ENCODE data around the gene ZSWIM7. TPM values are rescaled to one million over a fixed set of nuclear protein-coding genes. Genes with fewer than 3 reads are reported as not detected.

ZSWIM7 gene, protein sequence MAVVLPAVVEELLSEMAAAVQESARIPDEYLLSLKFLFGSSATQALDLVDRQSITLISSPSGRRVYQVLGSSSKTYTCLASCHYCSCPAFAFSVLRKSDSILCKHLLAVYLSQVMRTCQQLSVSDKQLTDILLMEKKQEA
- total RNA-seq (2021) (41.1 to 41.7 TPM (median 41.3 TPM) in 3 replicates), Bru-seq, nascent RNA (percentile 74 among the genes with signal in this experiment)
- long read RNA-seq, experiment 1, transcript ZSWIM7-205 (6 exons, 703 nt) = major isoform, 17 of 68 reads
- long read RNA-seq, experiment 1, transcript ZSWIM7-206 (6 exons, 671 nt) = minor isoform, 5 of 68 reads
- long read RNA-seq, experiment 1, transcript ZSWIM7-201 (5 exons, 2,008 nt) = minor isoform, 11 of 68 reads
- long read RNA-seq, experiment 1, partial matches to known transcripts = 4 of 68 reads
- long read RNA-seq, experiment 1, other reads (novel, unspliced or antisense) = 14 of 68 reads
- long read RNA-seq, experiment 2, transcript ZSWIM7-205 (6 exons, 703 nt) = major isoform, 7 of 56 reads
- long read RNA-seq, experiment 2, transcript ZSWIM7-201 (5 exons, 2,008 nt) = minor isoform, 5 of 56 reads
- long read RNA-seq, experiment 2, partial matches to known transcripts = 13 of 56 reads
- long read RNA-seq, experiment 2, other reads (novel, unspliced or antisense) = 29 of 56 reads
- long read RNA-seq, experiment 3, transcript ZSWIM7-201 (5 exons, 2,008 nt) = major isoform, 19 of 50 reads
- long read RNA-seq, experiment 3, transcript ZSWIM7-212 (5 exons, 879 nt) = minor isoform, 7 of 50 reads
- long read RNA-seq, experiment 3, partial matches to known transcripts = 0 of 50 reads
- long read RNA-seq, experiment 3, other reads (novel, unspliced or antisense) = 16 of 50 reads

DNA sequence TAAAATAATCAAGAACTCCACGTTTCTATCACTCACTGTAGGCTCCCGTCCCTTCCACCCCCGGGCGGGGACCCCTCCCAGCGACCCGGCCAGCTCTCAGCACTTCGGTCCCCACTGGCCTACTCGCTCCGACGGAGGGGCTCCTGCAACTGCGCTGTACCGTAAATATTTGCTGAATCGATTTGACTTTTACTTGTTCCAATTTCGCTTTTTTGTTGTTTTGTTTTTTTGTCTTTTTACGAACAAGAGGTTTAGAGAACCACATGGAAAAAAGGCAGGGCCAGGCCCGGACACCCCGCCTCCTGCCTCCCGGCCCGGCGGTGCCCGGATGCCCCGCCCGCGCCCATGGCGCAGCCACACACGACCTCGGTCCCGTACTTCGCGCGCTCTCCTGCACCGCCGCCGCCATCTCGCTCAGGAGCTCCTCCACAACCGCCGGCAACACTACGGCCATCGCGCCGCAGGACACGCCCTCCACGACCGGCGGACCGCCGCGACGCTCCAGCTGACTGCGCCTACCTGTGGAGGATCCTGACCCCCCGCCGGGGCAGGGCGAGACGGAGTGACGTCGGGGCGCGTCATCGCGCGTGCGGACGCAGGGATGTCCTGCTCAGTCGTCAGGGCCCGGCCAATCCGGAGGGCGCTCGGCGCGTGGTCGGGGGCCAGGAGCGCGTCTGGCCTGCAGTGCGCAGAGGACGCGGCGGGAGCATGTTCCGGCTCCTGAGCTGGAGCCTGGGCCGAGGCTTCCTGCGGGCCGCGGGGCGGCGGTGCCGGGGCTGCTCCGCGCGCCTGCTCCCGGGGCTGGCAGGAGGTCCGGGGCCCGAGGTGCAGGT, at the start of gene ZSWIM7, which contains the start of gene TTC19:
Gene ZSWIM7 (minus strand): TSS at position 564 of the 833 bp plus-strand sequence. CDS start 110 bp downstream, at position 454.
Gene TTC19 (plus strand): TSS at position 684 of the 833 bp plus-strand sequence. CDS start 25 bp downstream, at position 709.
- Mint-ChIP-seq H3K27ac (peak within 1 kb of the TSS; percentile 97), H3K4me3 (peak within 1 kb of the TSS; percentile 95), H3K4me1 (peaks cover 17% of the 10 kb centered on the region), H3K36me3 (peaks cover 38% of the 10 kb centered on the region), H3K9me3 (peaks cover 10% of the 10 kb centered on the region), H3K27me3 (ENCODE audit: low read depth) (no peaks in the 10 kb centered on the region)
- DNase-seq (ENCODE audit: low spot score) = peak; percentile 98
- ChIA-PET CTCF (interaction anchor here (0.7 to 4.7 kb wide), 5 partner anchors 29 to 751 kb away, joined by 3 to 47 read pairs (median 4); partner anchors contain the start of gene ADORA2B), POLR2A (interaction anchor here (0.5 to 1.0 kb wide), 4 partner anchors 33 to 205 kb away, joined by 3 to 6 read pairs (median 3); partner anchors contain the start of gene ADORA2B)
- peak; percentile 94 for ATAC-seq
- TF ChIP-seq SMAD4 (CRISPR knock-in tag; IDR thresholded peaks at IDR 0.05) (no peak), ZNF121 (CRISPR knock-in tag; IDR thresholded peaks at IDR 0.05) (no peak), MYBL2 (CRISPR knock-in tag; IDR thresholded peaks at IDR 0.05) (peak; percentile 94; the same call in 1 of the 2 replicates), GTF2I (CRISPR knock-in tag; conservative IDR thresholded peaks at IDR 0.05) (no peak), NR2C2 (CRISPR knock-in tag; IDR thresholded peaks at IDR 0.05) (no peak), SMAD3 (CRISPR knock-in tag; IDR thresholded peaks at IDR 0.05; ENCODE audit: borderline replicate concordance) (0 out of 2 replicates have a peak, but pooled peaks have one; percentile 79), SP1 (CRISPR knock-in tag; conservative IDR thresholded peaks at IDR 0.05) (peak; percentile 96), ZBTB21 (CRISPR knock-in tag; IDR thresholded peaks at IDR 0.05; ENCODE audit: borderline replicate concordance) (peak; percentile 97), CREB1 (CRISPR knock-in tag; IDR thresholded peaks at IDR 0.05) (peak; percentile 87), HMGA2 (CRISPR knock-in tag; IDR thresholded peaks at IDR 0.05) (no peak), ZNF263 (CRISPR knock-in tag; IDR thresholded peaks at IDR 0.05; ENCODE audit: low read depth) (0 out of 2 replicates have a peak, but pooled peaks have one; percentile 19), FOXK1 (CRISPR knock-in tag; IDR thresholded peaks at IDR 0.05) (peak; percentile 98), NFYB (CRISPR knock-in tag; conservative IDR thresholded peaks at IDR 0.05; ENCODE audit: low read depth) (peak; percentile 69), TP53 (CRISPR knock-in tag; IDR thresholded peaks at IDR 0.05) (no peak; the same call in 1 of the 2 replicates)
- TF ChIP-seq, protein P1, sequence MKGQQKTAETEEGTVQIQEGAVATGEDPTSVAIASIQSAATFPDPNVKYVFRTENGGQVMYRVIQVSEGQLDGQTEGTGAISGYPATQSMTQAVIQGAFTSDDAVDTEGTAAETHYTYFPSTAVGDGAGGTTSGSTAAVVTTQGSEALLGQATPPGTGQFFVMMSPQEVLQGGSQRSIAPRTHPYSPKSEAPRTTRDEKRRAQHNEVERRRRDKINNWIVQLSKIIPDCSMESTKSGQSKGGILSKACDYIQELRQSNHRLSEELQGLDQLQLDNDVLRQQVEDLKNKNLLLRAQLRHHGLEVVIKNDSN (CRISPR knock-in tag; IDR thresholded peaks at IDR 0.05) = no peak; the same call in 1 of the 2 replicates
- TF ChIP-seq, protein P2, sequence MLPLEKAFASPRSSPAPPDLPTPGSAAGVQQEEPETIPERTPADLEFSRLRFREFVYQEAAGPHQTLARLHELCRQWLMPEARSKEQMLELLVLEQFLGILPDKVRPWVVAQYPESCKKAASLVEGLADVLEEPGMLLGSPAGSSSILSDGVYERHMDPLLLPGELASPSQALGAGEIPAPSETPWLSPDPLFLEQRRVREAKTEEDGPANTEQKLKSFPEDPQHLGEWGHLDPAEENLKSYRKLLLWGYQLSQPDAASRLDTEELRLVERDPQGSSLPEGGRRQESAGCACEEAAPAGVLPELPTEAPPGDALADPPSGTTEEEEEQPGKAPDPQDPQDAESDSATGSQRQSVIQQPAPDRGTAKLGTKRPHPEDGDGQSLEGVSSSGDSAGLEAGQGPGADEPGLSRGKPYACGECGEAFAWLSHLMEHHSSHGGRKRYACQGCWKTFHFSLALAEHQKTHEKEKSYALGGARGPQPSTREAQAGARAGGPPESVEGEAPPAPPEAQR (CRISPR knock-in tag; IDR thresholded peaks at IDR 0.05) = no peak
- TF ChIP-seq, protein P3, sequence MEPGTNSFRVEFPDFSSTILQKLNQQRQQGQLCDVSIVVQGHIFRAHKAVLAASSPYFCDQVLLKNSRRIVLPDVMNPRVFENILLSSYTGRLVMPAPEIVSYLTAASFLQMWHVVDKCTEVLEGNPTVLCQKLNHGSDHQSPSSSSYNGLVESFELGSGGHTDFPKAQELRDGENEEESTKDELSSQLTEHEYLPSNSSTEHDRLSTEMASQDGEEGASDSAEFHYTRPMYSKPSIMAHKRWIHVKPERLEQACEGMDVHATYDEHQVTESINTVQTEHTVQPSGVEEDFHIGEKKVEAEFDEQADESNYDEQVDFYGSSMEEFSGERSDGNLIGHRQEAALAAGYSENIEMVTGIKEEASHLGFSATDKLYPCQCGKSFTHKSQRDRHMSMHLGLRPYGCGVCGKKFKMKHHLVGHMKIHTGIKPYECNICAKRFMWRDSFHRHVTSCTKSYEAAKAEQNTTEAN (CRISPR knock-in tag; IDR thresholded peaks at IDR 0.05) = peak; percentile 82
- TF ChIP-seq, protein P4, sequence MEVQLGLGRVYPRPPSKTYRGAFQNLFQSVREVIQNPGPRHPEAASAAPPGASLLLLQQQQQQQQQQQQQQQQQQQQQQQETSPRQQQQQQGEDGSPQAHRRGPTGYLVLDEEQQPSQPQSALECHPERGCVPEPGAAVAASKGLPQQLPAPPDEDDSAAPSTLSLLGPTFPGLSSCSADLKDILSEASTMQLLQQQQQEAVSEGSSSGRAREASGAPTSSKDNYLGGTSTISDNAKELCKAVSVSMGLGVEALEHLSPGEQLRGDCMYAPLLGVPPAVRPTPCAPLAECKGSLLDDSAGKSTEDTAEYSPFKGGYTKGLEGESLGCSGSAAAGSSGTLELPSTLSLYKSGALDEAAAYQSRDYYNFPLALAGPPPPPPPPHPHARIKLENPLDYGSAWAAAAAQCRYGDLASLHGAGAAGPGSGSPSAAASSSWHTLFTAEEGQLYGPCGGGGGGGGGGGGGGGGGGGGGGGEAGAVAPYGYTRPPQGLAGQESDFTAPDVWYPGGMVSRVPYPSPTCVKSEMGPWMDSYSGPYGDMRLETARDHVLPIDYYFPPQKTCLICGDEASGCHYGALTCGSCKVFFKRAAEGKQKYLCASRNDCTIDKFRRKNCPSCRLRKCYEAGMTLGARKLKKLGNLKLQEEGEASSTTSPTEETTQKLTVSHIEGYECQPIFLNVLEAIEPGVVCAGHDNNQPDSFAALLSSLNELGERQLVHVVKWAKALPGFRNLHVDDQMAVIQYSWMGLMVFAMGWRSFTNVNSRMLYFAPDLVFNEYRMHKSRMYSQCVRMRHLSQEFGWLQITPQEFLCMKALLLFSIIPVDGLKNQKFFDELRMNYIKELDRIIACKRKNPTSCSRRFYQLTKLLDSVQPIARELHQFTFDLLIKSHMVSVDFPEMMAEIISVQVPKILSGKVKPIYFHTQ (CRISPR knock-in tag; IDR thresholded peaks at IDR 0.05) = no peak
- TF ChIP-seq, protein P5, sequence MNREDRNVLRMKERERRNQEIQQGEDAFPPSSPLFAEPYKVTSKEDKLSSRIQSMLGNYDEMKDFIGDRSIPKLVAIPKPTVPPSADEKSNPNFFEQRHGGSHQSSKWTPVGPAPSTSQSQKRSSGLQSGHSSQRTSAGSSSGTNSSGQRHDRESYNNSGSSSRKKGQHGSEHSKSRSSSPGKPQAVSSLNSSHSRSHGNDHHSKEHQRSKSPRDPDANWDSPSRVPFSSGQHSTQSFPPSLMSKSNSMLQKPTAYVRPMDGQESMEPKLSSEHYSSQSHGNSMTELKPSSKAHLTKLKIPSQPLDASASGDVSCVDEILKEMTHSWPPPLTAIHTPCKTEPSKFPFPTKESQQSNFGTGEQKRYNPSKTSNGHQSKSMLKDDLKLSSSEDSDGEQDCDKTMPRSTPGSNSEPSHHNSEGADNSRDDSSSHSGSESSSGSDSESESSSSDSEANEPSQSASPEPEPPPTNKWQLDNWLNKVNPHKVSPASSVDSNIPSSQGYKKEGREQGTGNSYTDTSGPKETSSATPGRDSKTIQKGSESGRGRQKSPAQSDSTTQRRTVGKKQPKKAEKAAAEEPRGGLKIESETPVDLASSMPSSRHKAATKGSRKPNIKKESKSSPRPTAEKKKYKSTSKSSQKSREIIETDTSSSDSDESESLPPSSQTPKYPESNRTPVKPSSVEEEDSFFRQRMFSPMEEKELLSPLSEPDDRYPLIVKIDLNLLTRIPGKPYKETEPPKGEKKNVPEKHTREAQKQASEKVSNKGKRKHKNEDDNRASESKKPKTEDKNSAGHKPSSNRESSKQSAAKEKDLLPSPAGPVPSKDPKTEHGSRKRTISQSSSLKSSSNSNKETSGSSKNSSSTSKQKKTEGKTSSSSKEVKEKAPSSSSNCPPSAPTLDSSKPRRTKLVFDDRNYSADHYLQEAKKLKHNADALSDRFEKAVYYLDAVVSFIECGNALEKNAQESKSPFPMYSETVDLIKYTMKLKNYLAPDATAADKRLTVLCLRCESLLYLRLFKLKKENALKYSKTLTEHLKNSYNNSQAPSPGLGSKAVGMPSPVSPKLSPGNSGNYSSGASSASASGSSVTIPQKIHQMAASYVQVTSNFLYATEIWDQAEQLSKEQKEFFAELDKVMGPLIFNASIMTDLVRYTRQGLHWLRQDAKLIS (CRISPR knock-in tag; IDR thresholded peaks at IDR 0.05; ENCODE audit: borderline replicate concordance) = peak; percentile 95; the same call in 1 of the 2 replicates
- TF ChIP-seq, protein P6, sequence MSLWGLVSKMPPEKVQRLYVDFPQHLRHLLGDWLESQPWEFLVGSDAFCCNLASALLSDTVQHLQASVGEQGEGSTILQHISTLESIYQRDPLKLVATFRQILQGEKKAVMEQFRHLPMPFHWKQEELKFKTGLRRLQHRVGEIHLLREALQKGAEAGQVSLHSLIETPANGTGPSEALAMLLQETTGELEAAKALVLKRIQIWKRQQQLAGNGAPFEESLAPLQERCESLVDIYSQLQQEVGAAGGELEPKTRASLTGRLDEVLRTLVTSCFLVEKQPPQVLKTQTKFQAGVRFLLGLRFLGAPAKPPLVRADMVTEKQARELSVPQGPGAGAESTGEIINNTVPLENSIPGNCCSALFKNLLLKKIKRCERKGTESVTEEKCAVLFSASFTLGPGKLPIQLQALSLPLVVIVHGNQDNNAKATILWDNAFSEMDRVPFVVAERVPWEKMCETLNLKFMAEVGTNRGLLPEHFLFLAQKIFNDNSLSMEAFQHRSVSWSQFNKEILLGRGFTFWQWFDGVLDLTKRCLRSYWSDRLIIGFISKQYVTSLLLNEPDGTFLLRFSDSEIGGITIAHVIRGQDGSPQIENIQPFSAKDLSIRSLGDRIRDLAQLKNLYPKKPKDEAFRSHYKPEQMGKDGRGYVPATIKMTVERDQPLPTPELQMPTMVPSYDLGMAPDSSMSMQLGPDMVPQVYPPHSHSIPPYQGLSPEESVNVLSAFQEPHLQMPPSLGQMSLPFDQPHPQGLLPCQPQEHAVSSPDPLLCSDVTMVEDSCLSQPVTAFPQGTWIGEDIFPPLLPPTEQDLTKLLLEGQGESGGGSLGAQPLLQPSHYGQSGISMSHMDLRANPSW (CRISPR knock-in tag; conservative IDR thresholded peaks at IDR 0.05; ENCODE audit: low read depth) = no peak; the same call in 1 of the 2 replicates

All from WTC11 (cell line).